Fibroblast of peridontal ligament (primary cell): Measurements from ENCODE around the gene RDH5.

Experiments
- DNase-seq: peaks from one replicate; pipeline ENCODE4 v3.0.0-alpha.2; 2010; ENCODE audit errors: extremely low read depth

RDH5 gene

DNA sequence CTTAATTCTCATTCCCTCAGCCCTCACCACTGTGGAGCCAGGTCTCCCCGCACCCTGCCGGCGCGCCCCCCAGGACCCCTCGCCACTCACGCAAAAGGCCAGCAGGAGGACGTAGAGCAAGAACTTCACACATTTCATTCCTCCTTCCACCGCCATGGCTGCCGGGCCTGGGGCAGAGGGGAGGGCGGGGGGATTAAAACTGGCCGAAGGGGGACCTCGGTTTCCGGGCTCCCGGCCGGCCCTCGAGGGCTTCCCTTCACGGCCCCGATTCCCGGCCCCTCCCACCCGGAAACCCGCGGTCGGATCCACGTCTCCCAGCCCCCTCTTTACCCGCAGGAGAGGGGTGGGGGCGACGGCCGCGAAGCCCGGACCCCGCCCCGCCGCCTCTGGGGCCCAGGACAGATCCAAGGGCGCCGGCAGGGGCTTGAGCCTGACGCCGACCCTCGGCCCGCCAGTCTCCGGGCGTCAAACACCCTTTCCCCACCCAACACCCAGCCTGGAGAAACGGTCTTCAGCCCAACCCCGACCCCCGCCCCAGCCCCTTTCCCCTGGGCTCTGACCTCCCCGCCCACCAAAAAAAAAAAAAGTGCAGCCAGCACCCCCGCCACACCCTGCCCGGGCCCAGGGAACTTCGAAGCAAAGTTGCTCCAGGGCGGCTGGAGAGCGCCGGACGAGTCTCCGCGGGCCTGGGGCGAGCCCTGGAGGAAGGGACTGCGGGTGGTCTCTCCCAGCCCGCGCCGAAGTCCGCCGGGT, 8.2 kb downstream of the RDH5 start:
- DNase-seq = peak; percentile 58

GRCh38 chr12:55728939-55729818, 9.0 kb downstream of the RDH5 start, which contains the start of gene CD63:
Gene CD63 (minus strand): TSS chr12:55729009. CDS start chr12:55728341, 668 bp downstream.
- DNase-seq = peak; percentile 95

GRCh38 chr12:55729819-55730818, 9.9 kb downstream of the RDH5 start:
- peak; percentile 57 for DNase-seq

- no peak for DNase-seq
Measured at GRCh38 chr12:55732288-55732687, 12.1 kb downstream of the RDH5 start.

GRCh38 chr12:55733021-55733555, 12.9 kb downstream of the RDH5 start:
- no peak for DNase-seq

DNA sequence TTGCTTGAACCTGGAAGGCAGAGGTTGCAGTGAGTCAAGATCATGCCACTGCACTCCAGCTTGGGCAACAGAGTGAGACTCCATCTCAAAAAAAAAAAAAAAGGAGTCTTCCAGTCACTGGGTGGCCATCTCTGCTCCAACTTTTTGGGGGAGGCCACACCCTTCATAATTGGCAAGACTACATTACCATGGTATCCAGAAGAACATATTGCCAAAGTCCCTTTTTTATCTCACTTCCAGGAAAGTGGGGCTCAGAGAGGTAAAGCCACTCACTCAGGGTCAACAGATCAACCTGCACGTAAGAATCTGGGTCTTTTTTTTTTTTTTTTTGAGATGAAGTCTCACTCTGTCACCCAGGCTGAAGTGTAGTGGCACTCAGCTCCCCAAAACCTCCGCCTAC, 13.7 kb downstream of the RDH5 start:
- no peak for DNase-seq

- no peak for DNase-seq
Measured at GRCh38 chr12:55734595-55734994, 14.4 kb downstream of the RDH5 start.

GRCh38 chr12:55736076-55736475, 15.9 kb downstream of the RDH5 start:
- DNase-seq = no peak

DNA sequence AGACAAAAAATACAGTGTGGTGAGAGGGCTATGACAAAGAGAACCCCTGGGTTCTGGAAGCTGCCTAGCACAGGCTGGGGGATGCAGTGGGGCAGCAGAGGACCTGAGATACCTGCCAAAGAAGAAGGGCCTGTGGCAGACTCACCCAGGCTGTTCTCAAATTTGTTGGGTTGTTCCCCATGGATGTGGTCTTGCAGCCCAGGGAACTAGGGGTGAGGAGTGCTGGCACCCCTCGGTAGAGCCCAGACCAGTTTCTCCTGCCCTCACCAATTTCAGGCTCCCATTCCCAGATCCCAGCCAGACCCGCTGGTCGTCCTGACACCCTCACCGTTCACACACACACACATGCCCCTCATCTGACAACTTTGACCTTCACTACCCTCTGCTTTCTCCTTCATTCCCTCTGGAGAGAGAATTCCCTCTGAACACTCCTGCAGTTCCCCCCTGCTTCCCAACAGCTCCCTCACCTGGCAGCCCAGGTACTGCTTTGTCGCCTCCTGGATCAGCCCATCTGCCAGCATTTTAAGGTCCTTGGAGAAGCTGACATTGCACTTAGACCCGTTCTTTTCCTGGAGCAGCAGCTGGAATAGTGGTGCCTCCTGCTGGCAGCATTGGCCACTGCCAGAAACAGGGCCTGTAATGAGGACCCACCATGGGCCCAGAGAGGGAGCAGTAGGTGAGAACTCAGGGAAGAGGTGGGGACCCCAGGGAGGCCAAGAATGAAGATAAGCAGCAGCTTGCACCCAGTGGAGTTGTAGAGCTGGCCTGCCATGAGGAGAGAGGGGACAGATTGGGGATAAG, 16.8 kb downstream of the RDH5 start:
- DNase-seq = peak; percentile 72

GRCh38 chr12:55737581-55738122, 17.5 kb downstream of the RDH5 start:
- no peak for DNase-seq

- peak; percentile 93 for DNase-seq
Measured at GRCh38 chr12:55738123-55739024, 18.2 kb downstream of the RDH5 start.

DNA sequence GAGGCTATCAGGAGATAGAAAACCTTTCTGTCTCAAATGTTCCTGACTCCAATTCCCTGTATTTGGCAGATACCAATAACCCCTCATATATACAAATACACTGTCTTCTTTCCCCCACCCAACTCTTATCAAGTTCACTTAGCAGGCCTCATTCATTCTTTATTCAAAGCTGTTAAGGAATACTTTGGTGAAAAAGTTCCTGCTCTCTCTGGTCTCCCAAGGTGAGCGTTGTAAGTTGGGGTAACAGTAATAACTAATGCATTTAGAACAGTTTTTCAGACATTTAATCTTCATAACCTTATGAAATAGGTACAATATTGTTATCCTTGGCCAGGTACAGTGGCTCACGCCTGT, 18.8 kb downstream of the RDH5 start:
- no peak for DNase-seq

DNA sequence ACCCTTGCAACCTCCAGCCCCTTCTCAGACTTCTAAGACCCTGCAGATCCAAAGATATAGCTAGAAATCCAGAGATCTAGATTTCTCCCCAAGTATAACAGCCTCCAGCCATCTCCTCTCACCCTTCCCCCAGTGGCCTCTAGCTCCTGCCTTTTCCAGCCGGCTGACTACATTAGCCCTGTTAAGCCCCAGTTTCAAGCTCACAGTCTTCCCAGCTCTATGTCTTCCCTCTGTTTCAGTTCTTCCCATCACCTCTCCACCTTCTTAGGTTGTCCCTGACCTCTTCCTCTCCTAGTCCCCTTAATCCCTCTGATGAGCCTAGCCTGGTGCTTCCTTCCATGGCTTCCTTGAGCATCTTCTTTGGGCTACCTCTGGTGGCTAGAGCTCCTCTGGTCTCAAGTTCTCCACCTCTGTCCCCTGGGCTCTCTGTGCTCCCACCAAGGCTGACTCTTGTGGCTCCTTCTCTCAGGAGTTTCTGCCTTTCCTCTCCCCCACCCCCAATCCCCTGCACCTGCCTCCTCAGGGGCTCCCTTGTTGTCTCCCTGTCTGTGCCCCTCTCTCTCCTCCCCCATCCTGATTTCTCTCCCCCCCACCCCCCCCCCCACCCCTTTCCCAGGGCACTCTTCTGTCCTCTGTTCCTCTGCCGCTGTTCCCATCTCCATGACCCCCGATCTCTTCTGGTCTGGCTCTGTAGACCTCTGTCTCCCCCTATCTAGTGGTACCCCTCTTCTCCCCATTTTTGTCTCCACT, 21.9 kb downstream of the RDH5 start:
- no peak for DNase-seq

- peak; percentile 72 for DNase-seq
Measured at GRCh38 chr12:55742719-55743405, 22.7 kb downstream of the RDH5 start, which contains the start of gene GDF11. Gene GDF11 (plus strand): TSS chr12:55743122. CDS start chr12:55743317, 195 bp downstream.

GRCh38 chr12:55743406-55744339, 23.5 kb downstream of the RDH5 start:
- peak; percentile 60 for DNase-seq

GRCh38 chr12:55744340-55745030, 24.3 kb downstream of the RDH5 start:
- no peak for DNase-seq
